Ovary (tissue), 3 donors: ENCODE results near the gene RPP25.

Source experiments
- EP300 ChIP-seq: sonication (generic); formaldehyde crosslinking; IDR thresholded peaks from one replicate; pipeline ENCODE4 v1.6.1; 2017; ENCODE audit warnings: antibody characterized with exemption
- POLR2A ChIP-seq: fragments of 450-650 bp; IDR thresholded peaks from one replicate; pipeline ENCODE4 v1.6.1; 2017; ENCODE audit warnings: antibody characterized with exemption, mild to moderate bottlenecking, moderate library complexity
- TF ChIP-seq, protein P1 (sequence below), 3 donors: fragments of 450-650 bp in 2 of 3; fragments of 200-600 bp in 1 of 3; IDR thresholded peaks; one replicate each; pipeline versions ENCODE4 v1.5.1 to v1.8.0; 2016 to 2022; ENCODE audit warnings: antibody characterized with exemption in 3 of 3, mild to moderate bottlenecking in 1 of 3
- donor health status: DM: no; HTN: no; CAD: no.

- TF ChIP-seq, protein P1, sequence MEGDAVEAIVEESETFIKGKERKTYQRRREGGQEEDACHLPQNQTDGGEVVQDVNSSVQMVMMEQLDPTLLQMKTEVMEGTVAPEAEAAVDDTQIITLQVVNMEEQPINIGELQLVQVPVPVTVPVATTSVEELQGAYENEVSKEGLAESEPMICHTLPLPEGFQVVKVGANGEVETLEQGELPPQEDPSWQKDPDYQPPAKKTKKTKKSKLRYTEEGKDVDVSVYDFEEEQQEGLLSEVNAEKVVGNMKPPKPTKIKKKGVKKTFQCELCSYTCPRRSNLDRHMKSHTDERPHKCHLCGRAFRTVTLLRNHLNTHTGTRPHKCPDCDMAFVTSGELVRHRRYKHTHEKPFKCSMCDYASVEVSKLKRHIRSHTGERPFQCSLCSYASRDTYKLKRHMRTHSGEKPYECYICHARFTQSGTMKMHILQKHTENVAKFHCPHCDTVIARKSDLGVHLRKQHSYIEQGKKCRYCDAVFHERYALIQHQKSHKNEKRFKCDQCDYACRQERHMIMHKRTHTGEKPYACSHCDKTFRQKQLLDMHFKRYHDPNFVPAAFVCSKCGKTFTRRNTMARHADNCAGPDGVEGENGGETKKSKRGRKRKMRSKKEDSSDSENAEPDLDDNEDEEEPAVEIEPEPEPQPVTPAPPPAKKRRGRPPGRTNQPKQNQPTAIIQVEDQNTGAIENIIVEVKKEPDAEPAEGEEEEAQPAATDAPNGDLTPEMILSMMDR (IDR thresholded peaks at IDR 0.05) = peak; percentile 93 to 98 (median 98)
- TF ChIP-seq POLR2A (no peak), EP300 (no peak)
These were observed 6.3 kb downstream of the RPP25 start for GRCh38 chr15:74950078-74950908.
